Mesenchymal stem cell (in vitro differentiated cells and primary cell): ENCODE results near the gene MAP3K9.
"Not testable (repeated sequence)": the region's sequence is repeated elsewhere in the genome, so short reads cannot be mapped to it uniquely, and the experiment has no call there.

Source experiments
- DNase-seq: peaks from one replicate; pipeline ENCODE4 v3.0.0-alpha.2; 2013
- H2AFZ ChIP-seq: one replicate; pipeline ENCODE4 v1.6.1; 2013; ENCODE audit warnings: low read depth, mild to moderate bottlenecking, control low read depth, inconsistent platforms, low read length, moderate library complexity
- H2AK5ac ChIP-seq: 2 replicates; pipeline ENCODE4 v1.6.1; 2013; ENCODE audit warnings: low read length, moderate library complexity, mild to moderate bottlenecking, inconsistent platforms; ENCODE audit not compliant: severe bottlenecking
- H2BK120ac ChIP-seq: one replicate; pipeline ENCODE4 v1.6.1; 2013; ENCODE audit warnings: low read depth, mild to moderate bottlenecking, inconsistent platforms, low read length, moderate library complexity
- H2BK12ac ChIP-seq, 2 experiments: one replicate each; pipeline ENCODE4 v1.6.1; 2013; ENCODE audit warnings: inconsistent platforms in 2 of 2, low read length in 2 of 2, mild to moderate bottlenecking in 2 of 2, moderate library complexity in 2 of 2, control low read depth in 1 of 2
- H2BK15ac ChIP-seq: one replicate; pipeline ENCODE4 v1.6.1; 2013; ENCODE audit warnings: mild to moderate bottlenecking, low read depth, inconsistent platforms; ENCODE audit not compliant: poor library complexity, severe bottlenecking
- H2BK5ac ChIP-seq: 2 replicates; pipeline ENCODE4 v1.6.1; 2013; ENCODE audit warnings: low read depth, mild to moderate bottlenecking, low read length, control low read depth, inconsistent platforms; ENCODE audit not compliant: poor library complexity, severe bottlenecking
- H3K14ac ChIP-seq, 2 experiments: one replicate each; pipeline ENCODE4 v1.6.1; 2013; ENCODE audit warnings: inconsistent platforms in 2 of 2, low read length in 2 of 2, control low read depth in 1 of 2, mild to moderate bottlenecking in 1 of 2, moderate library complexity in 1 of 2
- H3K18ac ChIP-seq, 2 experiments: one replicate each; pipeline ENCODE4 v1.6.1; 2013; ENCODE audit warnings: inconsistent platforms in 2 of 2, low read length in 2 of 2, control low read depth in 1 of 2, low read depth in 1 of 2, mild to moderate bottlenecking in 1 of 2
- H3K23ac ChIP-seq, 2 experiments: one replicate each; pipeline ENCODE4 v1.6.1; 2013; ENCODE audit warnings: inconsistent platforms in 2 of 2, low read length in 2 of 2, mild to moderate bottlenecking in 2 of 2, moderate library complexity in 2 of 2, control low read depth in 1 of 2
- H3K27ac ChIP-seq: 2 replicates; pipeline ENCODE4 v1.5.1; 2013; ENCODE audit warnings: mild to moderate bottlenecking, moderate library complexity, low read length, control low read depth, inconsistent platforms; ENCODE audit not compliant: poor library complexity, severe bottlenecking
- H3K27me3 ChIP-seq, 2 experiments: 2 replicates each; pipeline versions ENCODE4 v1.6.1 to v1.7.0; 2013; ENCODE audit warnings: low read length in 2 of 2, mild to moderate bottlenecking in 2 of 2, moderate library complexity in 2 of 2, control low read depth in 1 of 2, inconsistent platforms in 1 of 2; ENCODE audit not compliant: control insufficient read depth in 1 of 2, insufficient read depth in 1 of 2
- H3K36me3 ChIP-seq, 2 experiments: 2 replicates each; pipeline versions ENCODE4 v1.6.1 to v1.7.0; 2013; ENCODE audit warnings: low read length in 2 of 2, control low read depth in 1 of 2, inconsistent platforms in 1 of 2, low read depth in 1 of 2, mild to moderate bottlenecking in 1 of 2; ENCODE audit not compliant: insufficient read depth in 2 of 2, control insufficient read depth in 1 of 2
- H3K4ac ChIP-seq, 2 experiments: one replicate each; pipeline ENCODE4 v1.6.1; 2013; ENCODE audit warnings: inconsistent platforms in 2 of 2, low read length in 2 of 2, mild to moderate bottlenecking in 2 of 2, moderate library complexity in 2 of 2, control low read depth in 1 of 2, low read depth in 1 of 2
- H3K4me1 ChIP-seq: 2 replicates; pipeline ENCODE4 v1.6.1; 2013; ENCODE audit warnings: low read depth, low read length, control low read depth; ENCODE audit not compliant: control insufficient read depth, insufficient read depth
- H3K4me2 ChIP-seq: 2 replicates; pipeline ENCODE4 v1.6.1; 2013; ENCODE audit warnings: low read length, mild to moderate bottlenecking, inconsistent platforms; ENCODE audit not compliant: poor library complexity, severe bottlenecking
- H3K4me3 ChIP-seq, 2 experiments: 2 replicates each; pipeline versions ENCODE4 v1.5.1 to v1.7.0; 2013; ENCODE audit warnings: low read length in 2 of 2, mild to moderate bottlenecking in 2 of 2, control low read depth in 1 of 2, low read depth in 1 of 2; ENCODE audit not compliant: insufficient read depth in 1 of 2
- H3K79me1 ChIP-seq: replicated peaks from 2 replicates; pipeline ENCODE4 v1.6.1; 2013; ENCODE audit warnings: mild to moderate bottlenecking, control low read depth, low read length, inconsistent platforms; ENCODE audit not compliant: poor library complexity, severe bottlenecking
- H3K9ac ChIP-seq: 2 replicates; pipeline ENCODE4 v1.7.0; 2013; ENCODE audit warnings: mild to moderate bottlenecking, low read length, moderate library complexity
- H3K9me3 ChIP-seq: 2 replicates; pipeline ENCODE4 v1.7.0; 2013; ENCODE audit warnings: mild to moderate bottlenecking, low read length; ENCODE audit not compliant: control insufficient read depth
- H4K8ac ChIP-seq: one replicate; pipeline ENCODE4 v1.6.1; 2013; ENCODE audit warnings: inconsistent platforms, mild to moderate bottlenecking, low read length, moderate library complexity
- H4K91ac ChIP-seq: one replicate; pipeline ENCODE4 v1.6.1; 2013; ENCODE audit warnings: mild to moderate bottlenecking, low read length, inconsistent platforms
- WGBS: methylation state at CpG from one replicate; pipeline ENCODE4 v1.1.7; 2013; ENCODE audit warnings: mixed read lengths; 5-methylcytosine and 5-hydroxymethylcytosine counted together

MAP3K9 gene

GRCh38 chr14:70707138-70708038, 101.9 kb downstream of the MAP3K9 start:
- no peak overlapping the region for H2BK120ac ChIP-seq
- no peaks in the 10 kb centered on the region for H3K36me3 ChIP-seq
- H3K14ac ChIP-seq: no peak overlapping the region
- peaks cover 11% of the 10 kb centered on the region for H3K4me1 ChIP-seq
- H2BK15ac ChIP-seq: no peak overlapping the region
- no peak overlapping the region for H3K9ac ChIP-seq
- peak overlapping the region; percentile 50 for H3K27ac ChIP-seq
- no peak overlapping the region for H3K18ac ChIP-seq
- H3K79me1 ChIP-seq: no peaks in the 10 kb centered on the region
- peaks cover 0 to 10% of the 10 kb centered on the region in 2 experiments for H3K27me3 ChIP-seq
- no peak overlapping the region for H3K4me2 ChIP-seq
- WGBS: 96% methylated on average over 2 of the region's 6 CpGs
- H3K4me3 ChIP-seq: peak overlapping the region in 1 of 2 experiments; percentile 24
- peak; percentile 40 for DNase-seq
- H4K8ac ChIP-seq: no peak overlapping the region
- H2AFZ ChIP-seq: no peak overlapping the region
- peak overlapping the region; percentile 46 for H2AK5ac ChIP-seq
- H3K23ac ChIP-seq: no peak overlapping the region
- no peak overlapping the region for H2BK12ac ChIP-seq
- no peak overlapping the region for H2BK5ac ChIP-seq
- no peaks in the 10 kb centered on the region for H3K9me3 ChIP-seq
- H3K4ac ChIP-seq: no peak overlapping the region
- H4K91ac ChIP-seq: no peak overlapping the region

- Histone ChIP-seq H3K23ac (no peak overlapping the region), H2BK5ac (no peak overlapping the region), H2BK12ac (no peak overlapping the region), H3K36me3 (no peaks in the 10 kb centered on the region), H2BK15ac (no peak overlapping the region), H4K91ac (no peak overlapping the region), H2AK5ac (no peak overlapping the region), H3K4me1 (peaks cover 11% of the 10 kb centered on the region), H3K27me3 (peaks cover 0 to 10% of the 10 kb centered on the region in 2 experiments), H3K27ac (no peak overlapping the region), H3K4me2 (no peak overlapping the region), H3K18ac (no peak overlapping the region), H2BK120ac (no peak overlapping the region), H3K9ac (no peak overlapping the region), H3K14ac (no peak overlapping the region), H2AFZ (no peak overlapping the region), H3K4me3 (no peak overlapping the region), H3K9me3 (no peaks in the 10 kb centered on the region), H4K8ac (no peak overlapping the region), H3K79me1 (no peaks in the 10 kb centered on the region), H3K4ac (no peak overlapping the region)
- no peak for DNase-seq
Observed at GRCh38 chr14:70706177-70706576, 103.1 kb downstream of the MAP3K9 start.

GRCh38 chr14:70704960-70705359, 104.4 kb downstream of the MAP3K9 start:
- no peaks in the 10 kb centered on the region for H3K79me1 ChIP-seq
- H2AFZ ChIP-seq: no peak overlapping the region
- no peak overlapping the region for H3K18ac ChIP-seq
- H3K4ac ChIP-seq: no peak overlapping the region
- H3K9me3 ChIP-seq: no peaks in the 10 kb centered on the region
- H3K4me2 ChIP-seq: no peak overlapping the region
- H3K9ac ChIP-seq: no peak overlapping the region
- H2BK15ac ChIP-seq: no peak overlapping the region
- 100% methylated on average over 1 of the region's 1 CpG for WGBS
- no peaks in the 10 kb centered on the region for H3K36me3 ChIP-seq
- H4K8ac ChIP-seq: no peak overlapping the region
- no peak overlapping the region for H2BK5ac ChIP-seq
- H3K4me1 ChIP-seq: peaks cover 11% of the 10 kb centered on the region
- no peak overlapping the region for H2AK5ac ChIP-seq
- no peak overlapping the region for H2BK120ac ChIP-seq
- no peak overlapping the region for H3K27ac ChIP-seq
- H3K27me3 ChIP-seq: peaks cover 0 to 10% of the 10 kb centered on the region in 2 experiments
- no peak overlapping the region for H4K91ac ChIP-seq
- no peak overlapping the region for H3K14ac ChIP-seq
- no peak for DNase-seq
- no peak overlapping the region for H3K4me3 ChIP-seq
- H2BK12ac ChIP-seq: no peak overlapping the region
- H3K23ac ChIP-seq: no peak overlapping the region

- WGBS: 100% methylated on average over 1 of the region's 1 CpG
- not testable (repeated sequence) for H3K14ac ChIP-seq
Observed at GRCh38 chr14:70703621-70704168, 105.6 kb downstream of the MAP3K9 start.

More at GRCh38 chr14:70703621-70704168, 105.6 kb downstream of the MAP3K9 start:
- not testable (repeated sequence) for H3K9me3 ChIP-seq, H4K8ac ChIP-seq, H3K27me3 ChIP-seq, H3K4me3 ChIP-seq, H3K36me3 ChIP-seq, H3K4ac ChIP-seq, H2BK120ac ChIP-seq, H2BK15ac ChIP-seq, H3K23ac ChIP-seq, H4K91ac ChIP-seq, H2BK5ac ChIP-seq, H2AK5ac ChIP-seq, H3K79me1 ChIP-seq, H3K9ac ChIP-seq, H3K27ac ChIP-seq, DNase-seq, H3K4me2 ChIP-seq, H2BK12ac ChIP-seq, H3K18ac ChIP-seq, H2AFZ ChIP-seq
- peaks cover 11% of the 10 kb centered on the region for H3K4me1 ChIP-seq
